Activated T-cell treated with anti-CD3 and anti-CD28 coated beads, Interleukin-2, amount 50 U/mL, for 72 hours (primary cell): ENCODE measurements around the gene ERC1. TPM values are rescaled to one million over a fixed set of nuclear protein-coding genes. Genes with fewer than 3 reads are reported as not detected.
"Not testable (repeated sequence)": the region's sequence is repeated elsewhere in the genome, so short reads cannot be mapped to it uniquely, and the experiment has no call there.

Experiments used
- ATAC-seq, 2 donors: fragments of 150-1000 bp; cut with Tn5 transposase; replicated peaks in 1 of 2; 2 replicates each; pipeline ENCODE4 v1.10.0; 2021; ENCODE audit warnings: moderate library complexity in 2 of 2, mild to moderate bottlenecking in 1 of 2
- DNase-seq, 2 donors: peaks; one replicate each; pipeline ENCODE4 v3.0.0; 2021 to 2022; ENCODE audit warnings: mixed read lengths in 1 of 2
- H3K27ac Mint-ChIP-seq: one replicate; pipeline ENCODE4 v1.8.0; 2022; ENCODE audit warnings: mild to moderate bottlenecking, moderate library complexity, mixed read lengths
- H3K27me3 Mint-ChIP-seq: one replicate; pipeline ENCODE4 v1.8.0; 2022; ENCODE audit warnings: low read depth, mixed read lengths
- H3K36me3 Mint-ChIP-seq, 2 donors: one replicate each; pipeline ENCODE4 v1.8.0; 2022; ENCODE audit warnings: mixed read lengths in 2 of 2, mild to moderate bottlenecking in 1 of 2; ENCODE audit not compliant: insufficient read depth in 2 of 2
- H3K4me1 Mint-ChIP-seq: one replicate; pipeline ENCODE4 v1.8.0; 2022; ENCODE audit warnings: low read depth, mixed read lengths
- H3K4me3 Mint-ChIP-seq, 2 donors: one replicate each; pipeline ENCODE4 v1.8.0; 2022; ENCODE audit warnings: mild to moderate bottlenecking in 2 of 2, mixed read lengths in 2 of 2, moderate library complexity in 2 of 2
- H3K9me3 Mint-ChIP-seq, 2 donors: one replicate each; pipeline ENCODE4 v1.8.0; 2022; ENCODE audit warnings: mixed read lengths in 2 of 2
- total RNA-seq, 2 donors: library from RNA; stranded (reverse); gene quantifications; one replicate each; pipeline ENCODE4 v1.2.3, GENCODE V29; 2022

The ERC1 gene
- total RNA-seq, 2 donors from 2014 or later: 27.5 to 28.9 TPM

DNA sequence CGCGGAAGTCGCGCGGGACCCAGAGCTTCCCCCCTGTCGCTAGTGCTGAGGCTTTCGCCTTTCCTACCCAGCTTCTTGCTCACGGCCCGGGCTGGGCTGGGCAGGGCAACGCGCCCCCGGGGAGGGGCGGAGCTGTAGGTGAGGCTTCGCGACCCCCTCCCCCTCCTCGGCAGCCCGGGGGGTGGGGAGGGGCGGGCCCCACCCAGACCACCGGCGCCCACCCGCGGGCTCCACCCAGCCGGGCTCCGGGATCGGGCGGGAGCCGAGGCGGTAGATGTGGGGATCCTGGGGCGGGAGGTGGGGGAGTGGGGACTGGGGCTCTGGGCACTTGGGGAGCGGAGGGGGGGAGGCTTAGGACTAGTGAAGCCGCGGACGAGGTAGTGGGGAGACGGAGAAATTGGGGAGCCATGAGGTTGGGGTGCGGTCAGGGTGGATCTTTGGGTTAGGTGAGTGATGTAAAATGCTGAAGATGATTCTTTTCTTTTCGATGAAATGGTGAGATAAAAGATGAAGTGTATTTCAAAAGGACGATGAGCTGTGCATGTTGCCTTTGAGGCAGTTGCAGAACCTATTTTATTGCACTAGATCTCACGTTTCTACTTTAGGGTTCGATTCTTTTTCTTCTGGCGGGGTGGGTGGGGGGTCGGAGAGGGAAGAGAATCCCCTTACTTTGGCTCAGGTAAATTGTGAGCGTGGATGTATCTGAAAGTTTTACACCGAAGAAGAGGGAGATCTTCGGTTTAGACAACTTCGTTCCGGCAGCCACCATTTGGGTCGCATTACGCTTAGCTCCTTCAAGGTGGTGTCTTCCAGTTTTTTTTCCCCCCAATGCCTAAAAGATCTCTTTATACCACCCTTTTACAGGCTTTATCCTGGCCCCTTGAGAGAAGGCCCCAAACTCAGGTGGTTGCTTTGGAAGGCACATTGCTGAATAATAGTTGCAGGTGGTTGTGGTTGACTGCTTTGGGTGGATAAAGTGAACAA, 619 bp downstream of the ERC1 start:
- H3K27me3 Mint-ChIP-seq: no peaks in the 10 kb centered on the region
- H3K4me3 Mint-ChIP-seq: peak overlapping the region; percentile 95 to 99
- peaks cover 0 to 5% of the 10 kb centered on the region in 2 donors for H3K36me3 Mint-ChIP-seq
- peak overlapping the region; percentile 96 for H3K27ac Mint-ChIP-seq
- H3K9me3 Mint-ChIP-seq: no peaks in the 10 kb centered on the region
- ATAC-seq (peak; percentile 71 to 73), DNase-seq (peak in 1 of 2 donors; percentile 42)
- peaks cover 54% of the 10 kb centered on the region for H3K4me1 Mint-ChIP-seq

DNA sequence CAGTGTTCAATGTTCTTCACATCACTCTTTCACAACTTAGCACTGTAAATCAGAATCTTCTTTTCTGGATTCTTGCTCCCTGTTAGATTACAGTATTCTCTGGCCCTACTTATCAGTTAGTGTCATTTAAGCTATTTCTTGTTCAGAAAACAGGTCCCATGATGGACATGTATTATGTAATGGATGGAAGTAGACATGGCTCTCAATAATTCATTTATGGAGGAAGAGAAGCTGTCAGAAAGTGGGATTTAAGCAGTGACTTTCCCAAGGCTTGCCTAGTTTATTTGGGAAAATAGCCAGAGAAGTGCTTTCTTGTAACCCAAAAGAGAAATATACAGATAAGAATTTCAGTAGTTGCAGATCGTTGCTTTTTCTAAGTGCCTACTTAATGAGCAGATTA, 1.6 kb downstream of the ERC1 start:
- Mint-ChIP-seq H3K27me3 (no peaks in the 10 kb centered on the region), H3K9me3 (no peaks in the 10 kb centered on the region), H3K4me1 (peaks cover 54% of the 10 kb centered on the region), H3K36me3 (peaks cover 0 to 5% of the 10 kb centered on the region in 2 donors), H3K4me3 (peak overlapping the region; percentile 95 to 99), H3K27ac (peak overlapping the region; percentile 96)
- DNase-seq (no peak), ATAC-seq (no peak)

DNA sequence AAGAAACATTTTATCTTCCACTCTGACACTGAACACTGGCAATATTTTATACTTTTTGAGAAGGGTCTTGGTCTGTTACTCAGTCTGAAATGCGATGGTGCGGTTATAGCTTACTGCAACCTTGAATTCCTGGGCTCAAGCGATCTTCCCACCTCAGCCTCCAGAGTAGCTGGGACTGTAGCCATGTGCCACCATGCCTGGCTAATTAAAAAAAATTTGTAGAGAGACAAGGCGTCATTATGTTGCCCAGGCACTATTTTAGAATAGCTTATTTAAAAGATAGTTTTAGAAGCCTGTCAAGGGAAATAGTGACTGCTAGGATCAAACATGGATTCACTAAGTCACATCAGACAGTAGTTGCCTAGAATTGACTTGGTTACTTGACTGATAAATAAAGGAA, 5.9 kb downstream of the ERC1 start:
- peaks cover 34% of the 10 kb centered on the region for H3K4me1 Mint-ChIP-seq
- no peaks in the 10 kb centered on the region for H3K9me3 Mint-ChIP-seq
- ATAC-seq (no peak), DNase-seq (no peak)
- H3K27me3 Mint-ChIP-seq: no peaks in the 10 kb centered on the region
- peaks cover 0 to 4% of the 10 kb centered on the region in 2 donors for H3K36me3 Mint-ChIP-seq
- no peak overlapping the region for H3K4me3 Mint-ChIP-seq
- no peak overlapping the region for H3K27ac Mint-ChIP-seq

DNA sequence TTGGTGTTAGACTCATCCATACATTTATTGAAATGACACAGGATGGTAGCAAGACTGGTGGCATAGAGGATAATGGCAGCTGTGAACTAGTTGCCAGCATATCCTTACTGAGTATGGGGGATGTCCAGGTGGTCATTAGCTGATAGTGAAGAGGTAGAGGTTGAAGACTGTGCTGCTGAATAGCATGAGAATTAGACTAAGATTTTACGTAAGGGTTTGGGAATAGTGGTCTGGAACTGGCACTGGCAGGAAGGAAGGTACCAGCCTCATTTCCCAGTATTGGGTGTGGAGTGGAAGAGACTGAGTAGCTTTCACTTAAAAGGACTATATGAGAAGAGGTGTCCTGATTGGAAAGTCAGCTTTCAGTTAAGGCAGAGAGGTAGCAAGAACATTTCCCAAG, 6.5 kb downstream of the ERC1 start:
- Mint-ChIP-seq H3K4me1 (peaks cover 27% of the 10 kb centered on the region), H3K36me3 (peaks cover 0 to 4% of the 10 kb centered on the region in 2 donors), H3K27ac (no peak overlapping the region), H3K4me3 (no peak overlapping the region), H3K27me3 (no peaks in the 10 kb centered on the region), H3K9me3 (no peaks in the 10 kb centered on the region)
- DNase-seq (no peak), ATAC-seq (no peak)

DNA sequence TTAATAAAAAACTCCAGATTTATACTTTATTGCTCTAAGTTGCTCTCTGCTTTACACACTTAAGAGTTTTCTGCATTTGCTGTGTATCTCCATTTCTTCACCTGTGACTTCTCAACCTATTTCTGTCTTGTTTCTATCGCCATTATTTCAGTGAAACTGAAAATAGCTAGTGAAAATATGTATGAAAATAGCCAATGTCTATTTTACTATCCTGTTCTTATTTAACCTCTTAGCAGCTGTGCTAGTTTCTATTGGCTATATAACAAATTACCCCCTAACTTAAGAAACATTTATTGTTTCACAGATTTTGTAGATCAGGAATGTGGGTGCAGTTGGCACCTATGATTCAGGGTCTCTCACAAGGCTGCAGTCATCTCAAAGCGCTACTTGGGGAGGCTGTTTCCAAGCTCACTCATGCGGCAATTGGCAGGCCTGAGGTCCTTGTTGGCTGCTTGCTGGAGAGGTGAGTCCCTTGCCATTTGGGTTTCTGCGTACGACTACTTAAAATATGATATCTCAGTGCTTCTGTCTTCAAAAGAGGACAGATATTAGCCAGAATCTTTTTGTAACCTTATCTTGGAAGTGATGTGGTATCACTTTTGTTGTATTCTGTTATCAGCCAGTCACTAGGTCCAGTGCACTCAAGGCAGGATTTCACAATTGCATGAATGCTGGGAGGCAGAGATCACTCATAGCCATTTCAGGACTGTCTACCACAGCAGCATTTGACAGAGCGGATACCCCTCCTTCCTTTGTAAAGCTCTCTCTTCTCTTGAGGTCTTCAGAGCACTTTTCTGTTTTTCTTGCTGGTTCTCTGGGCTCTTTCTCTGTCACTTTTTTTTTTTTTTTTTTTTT, 7.2 kb downstream of the ERC1 start:
- no peak for ATAC-seq

DNA sequence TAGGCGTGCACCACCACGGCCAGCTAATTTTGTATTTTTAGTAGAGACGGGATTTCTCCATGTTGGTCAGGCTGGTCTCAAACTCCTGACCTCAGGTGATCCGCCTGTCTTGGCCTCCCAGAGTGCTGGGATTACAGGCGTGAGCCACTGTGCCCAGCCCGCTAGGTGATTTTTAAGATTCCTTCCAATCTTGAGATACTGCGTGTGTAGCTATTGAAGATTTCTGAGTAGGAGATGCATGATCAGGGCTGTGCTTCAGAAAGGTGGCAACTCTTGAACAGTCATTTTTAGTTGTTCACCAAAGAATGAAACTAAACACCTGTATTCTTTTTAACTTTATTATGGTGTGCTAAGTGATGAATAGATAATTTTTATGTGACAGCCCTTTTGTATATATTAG, 8.7 kb downstream of the ERC1 start:
- not testable (repeated sequence) for H3K9me3 Mint-ChIP-seq, H3K4me3 Mint-ChIP-seq, DNase-seq, H3K27me3 Mint-ChIP-seq, H3K36me3 Mint-ChIP-seq, H3K27ac Mint-ChIP-seq, ATAC-seq
- peaks cover 22% of the 10 kb centered on the region for H3K4me1 Mint-ChIP-seq

More for the DNA sequence above, 7.2 kb downstream of the ERC1 start:
- Mint-ChIP-seq H3K9me3 (no peaks in the 10 kb centered on the region), H3K4me3 (no peak overlapping the region), H3K27me3 (no peaks in the 10 kb centered on the region), H3K27ac (no peak overlapping the region), H3K4me1 (peaks cover 23% of the 10 kb centered on the region), H3K36me3 (peaks cover 0 to 4% of the 10 kb centered on the region in 2 donors)
- no peak for DNase-seq

DNA sequence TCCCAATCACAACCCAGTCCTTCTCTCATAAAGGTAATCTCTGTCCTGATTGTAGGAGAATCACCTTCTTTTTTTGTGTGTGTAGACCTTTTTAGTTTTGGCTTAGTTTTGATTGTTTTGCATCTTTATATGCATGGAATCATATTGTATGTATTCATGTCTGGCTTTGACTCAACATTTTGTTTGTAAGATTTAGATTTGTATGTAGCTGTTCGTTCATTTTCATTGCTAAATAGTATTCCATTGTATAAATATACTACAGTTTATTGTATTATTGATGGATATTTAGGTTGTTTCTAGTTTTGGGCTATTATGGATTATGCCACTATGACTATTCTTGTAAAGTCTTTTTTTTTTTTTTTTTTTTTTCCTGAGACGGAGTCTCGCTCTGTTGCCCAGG, 10.5 kb downstream of the ERC1 start:
- H3K9me3 Mint-ChIP-seq: no peaks in the 10 kb centered on the region
- no peaks in the 10 kb centered on the region for H3K27me3 Mint-ChIP-seq
- H3K36me3 Mint-ChIP-seq: peaks cover 0 to 5% of the 10 kb centered on the region in 2 donors
- DNase-seq (no peak), ATAC-seq (no peak)
- H3K4me1 Mint-ChIP-seq: peaks cover 11% of the 10 kb centered on the region
- H3K4me3 Mint-ChIP-seq: no peak overlapping the region
- H3K27ac Mint-ChIP-seq: no peak overlapping the region

DNA sequence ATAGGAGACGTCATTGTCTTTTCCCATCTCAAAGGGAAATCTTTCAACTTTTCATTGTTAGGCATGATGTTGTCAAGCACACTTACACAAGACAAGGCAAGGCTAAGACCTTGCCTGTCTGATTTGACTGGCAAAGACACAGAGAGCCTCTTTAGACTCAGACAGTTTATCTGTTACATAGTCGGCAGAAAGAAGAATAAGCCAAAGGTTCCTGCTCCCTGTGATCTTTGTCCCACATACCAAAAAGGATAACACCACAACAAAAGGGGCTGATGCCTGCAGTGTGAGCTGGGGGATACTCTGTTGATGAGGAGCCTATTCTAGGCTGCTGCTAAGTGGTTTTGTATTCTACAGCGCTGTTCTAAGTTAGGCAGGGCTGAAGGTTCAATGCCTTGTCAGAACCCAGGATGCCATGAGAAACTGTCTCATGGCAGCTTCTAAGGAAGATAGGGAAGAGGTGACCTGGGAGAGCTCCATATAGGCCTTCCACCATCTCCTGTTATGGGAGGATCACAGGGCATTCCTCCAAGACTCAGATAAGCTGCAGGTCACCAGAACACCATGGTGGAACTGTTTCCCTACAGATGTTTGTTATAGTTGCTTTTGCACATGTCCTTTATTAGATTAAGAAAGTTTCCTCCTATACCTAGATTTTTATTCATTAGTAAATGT, 12.7 kb downstream of the ERC1 start:
- Mint-ChIP-seq H3K27ac (no peak overlapping the region), H3K36me3 (peaks cover 0 to 5% of the 10 kb centered on the region in 2 donors), H3K4me3 (no peak overlapping the region), H3K27me3 (no peaks in the 10 kb centered on the region), H3K4me1 (peaks cover 7% of the 10 kb centered on the region), H3K9me3 (no peaks in the 10 kb centered on the region)
- no peak for DNase-seq
- no peak for ATAC-seq

DNA sequence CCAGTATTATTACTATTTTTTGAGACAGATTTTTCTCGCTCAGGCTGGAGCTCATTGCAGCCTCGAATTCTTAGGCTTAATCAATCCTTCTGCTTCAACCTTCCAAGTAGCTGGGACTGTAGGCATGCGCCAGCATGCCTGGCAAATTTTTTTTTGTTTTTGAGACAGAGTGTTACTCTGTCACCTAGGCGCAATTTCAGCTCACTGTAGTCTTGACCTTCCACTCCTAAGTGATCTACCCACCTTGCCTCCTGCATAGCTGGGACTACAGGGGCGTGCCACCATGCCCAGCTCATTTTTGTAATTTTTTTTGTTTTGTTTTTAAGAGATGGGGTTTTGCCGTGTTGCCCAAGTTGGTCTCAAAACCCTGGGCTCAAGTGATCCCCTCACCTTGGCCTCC, 15.2 kb downstream of the ERC1 start:
- Mint-ChIP-seq H3K4me1 (peaks cover 7% of the 10 kb centered on the region), H3K27me3 (no peaks in the 10 kb centered on the region)

DNA sequence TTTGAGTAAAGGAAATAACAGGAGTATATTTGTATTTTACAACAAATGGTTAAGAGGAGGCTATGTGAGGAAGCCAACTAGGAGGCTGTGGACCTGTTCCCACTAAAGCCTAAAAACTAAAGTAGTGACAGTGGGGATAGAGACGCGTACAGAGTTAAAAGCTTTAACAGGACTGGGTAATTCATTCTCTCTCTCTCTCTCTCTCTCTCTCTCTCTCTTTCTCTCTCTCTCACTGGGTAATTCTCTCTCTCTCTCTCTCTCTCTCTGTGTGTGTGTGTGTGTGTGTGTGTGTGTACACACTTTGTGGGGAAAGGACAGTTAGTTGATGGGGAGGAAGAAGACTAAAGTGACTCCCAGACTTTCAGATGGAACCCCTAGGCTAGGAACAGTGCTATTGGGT, 16.3 kb downstream of the ERC1 start:
- DNase-seq: no peak
- Mint-ChIP-seq H3K9me3 (no peaks in the 10 kb centered on the region), H3K27ac (peak overlapping the region; percentile 29), H3K36me3 (peaks cover 0 to 3% of the 10 kb centered on the region in 2 donors), H3K4me3 (no peak overlapping the region), H3K4me1 (peaks cover 7% of the 10 kb centered on the region), H3K27me3 (no peaks in the 10 kb centered on the region)
- ATAC-seq: no peak

More for the DNA sequence above, 15.2 kb downstream of the ERC1 start:
- Mint-ChIP-seq H3K9me3 (no peaks in the 10 kb centered on the region), H3K27ac (no peak overlapping the region), H3K36me3 (peaks cover 0 to 6% of the 10 kb centered on the region in 2 donors), H3K4me3 (no peak overlapping the region)
- DNase-seq (no peak), ATAC-seq (no peak)

DNA sequence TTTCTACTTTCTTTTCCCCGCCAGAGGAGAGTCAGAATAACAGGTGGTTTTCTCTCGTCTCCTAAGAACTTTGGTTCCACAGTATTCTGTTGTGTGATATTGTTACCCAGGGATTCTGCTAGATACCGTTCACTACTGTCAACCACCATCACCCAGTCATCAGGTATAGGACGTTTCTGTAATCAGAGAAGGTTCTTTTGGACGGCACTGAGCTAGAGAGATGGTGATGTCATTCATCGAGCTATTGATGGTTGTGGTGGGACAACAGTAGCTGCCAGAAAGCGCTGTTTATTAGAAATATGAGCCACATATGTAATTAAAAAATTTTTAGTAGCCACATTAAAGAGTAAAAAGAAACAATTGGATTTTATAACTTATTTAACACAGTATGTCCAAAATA, 17.0 kb downstream of the ERC1 start:
- no peak for DNase-seq
- ATAC-seq: no peak
- no peaks in the 10 kb centered on the region for H3K9me3 Mint-ChIP-seq
- peaks cover 7% of the 10 kb centered on the region for H3K4me1 Mint-ChIP-seq
- H3K27ac Mint-ChIP-seq: no peak overlapping the region
- no peak overlapping the region for H3K4me3 Mint-ChIP-seq
- H3K36me3 Mint-ChIP-seq: peaks cover 0 to 3% of the 10 kb centered on the region in 2 donors
- no peaks in the 10 kb centered on the region for H3K27me3 Mint-ChIP-seq

DNA sequence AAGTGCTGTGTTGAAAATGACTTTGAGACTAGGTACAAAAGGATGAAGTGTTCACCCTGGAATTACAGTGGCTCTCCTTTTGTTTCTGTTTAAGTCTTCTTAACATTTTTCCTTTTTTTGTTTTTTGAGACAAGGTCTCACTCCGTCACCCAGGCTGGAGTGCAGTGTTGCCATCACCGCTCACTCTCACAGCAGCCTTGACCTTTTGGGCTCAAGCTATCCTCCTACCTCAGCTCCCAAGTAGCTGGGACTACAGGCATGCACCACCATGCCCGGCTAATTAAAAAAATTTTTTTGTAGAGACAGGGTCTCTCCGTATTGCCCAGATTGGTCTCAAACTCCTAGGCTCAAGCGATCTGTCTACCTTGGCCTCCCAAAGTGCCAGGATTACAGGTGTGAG, 20.1 kb downstream of the ERC1 start:
- H3K4me1 Mint-ChIP-seq: peaks cover 6% of the 10 kb centered on the region
- no peak overlapping the region for H3K27ac Mint-ChIP-seq
- H3K4me3 Mint-ChIP-seq: no peak overlapping the region
- H3K36me3 Mint-ChIP-seq: peaks cover 0 to 1% of the 10 kb centered on the region in 2 donors
- DNase-seq: no peak
- no peaks in the 10 kb centered on the region for H3K27me3 Mint-ChIP-seq
- ATAC-seq: no peak
- H3K9me3 Mint-ChIP-seq: no peaks in the 10 kb centered on the region
